ENCODE measurements around the gene SHLD3. TPM values are rescaled to one million over a fixed set of nuclear protein-coding genes. Genes with fewer than 3 reads are reported as not detected.

SHLD3 gene
- total and polyA plus RNA-seq, 8 donors, result 0.51 to 2.3 (median 1.2) TPM

- DNase-seq, result no peak
- no peak for ATAC-seq
- no peak overlapping the region for H3K4me3 ChIP-seq
- TF ChIP-seq CTCF (IDR thresholded peaks at IDR 0.05), result no peak
- no peak overlapping the region for H3K27ac ChIP-seq
- H3K27me3 ChIP-seq, result no peaks in the 10 kb centered on the region
- H3K9me3 ChIP-seq, result no peaks in the 10 kb centered on the region
- 69 to 75% methylated on average over 5 of the region's 5 CpGs for WGBS, 2 donors
- no peaks in the 10 kb centered on the region for H3K36me3 ChIP-seq
- no peaks in the 10 kb centered on the region for H3K4me1 ChIP-seq
- FAIRE-seq, result no peak
- intact Hi-C loops (cut with DNase I), result no loop called here
These were observed 26.3 kb downstream of the SHLD3 start for GRCh38 chr5:65651144-65651543.

DNA sequence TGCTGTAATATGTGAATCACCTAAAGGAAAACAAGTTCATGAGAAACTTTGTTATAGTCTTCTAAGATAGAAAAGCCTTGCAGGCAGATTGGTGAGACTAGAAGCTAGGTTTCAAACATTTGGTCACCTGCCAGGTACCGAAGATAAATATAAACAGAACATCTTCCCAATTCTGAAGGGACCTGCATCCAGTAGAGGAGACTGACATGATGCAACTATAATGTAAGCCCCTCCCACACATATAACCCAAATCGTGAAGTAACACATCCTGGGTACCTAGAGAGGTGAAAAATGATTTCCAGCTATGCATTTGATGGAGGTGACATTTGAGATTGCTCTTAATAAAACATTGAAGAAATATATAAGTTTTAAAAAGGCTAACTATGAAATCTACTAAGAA is 29.9 kb downstream of the SHLD3 start:
- DNase-seq, result no peak
- 83 to 87% methylated on average over 2 of the region's 2 CpGs for WGBS, 2 donors

DNA sequence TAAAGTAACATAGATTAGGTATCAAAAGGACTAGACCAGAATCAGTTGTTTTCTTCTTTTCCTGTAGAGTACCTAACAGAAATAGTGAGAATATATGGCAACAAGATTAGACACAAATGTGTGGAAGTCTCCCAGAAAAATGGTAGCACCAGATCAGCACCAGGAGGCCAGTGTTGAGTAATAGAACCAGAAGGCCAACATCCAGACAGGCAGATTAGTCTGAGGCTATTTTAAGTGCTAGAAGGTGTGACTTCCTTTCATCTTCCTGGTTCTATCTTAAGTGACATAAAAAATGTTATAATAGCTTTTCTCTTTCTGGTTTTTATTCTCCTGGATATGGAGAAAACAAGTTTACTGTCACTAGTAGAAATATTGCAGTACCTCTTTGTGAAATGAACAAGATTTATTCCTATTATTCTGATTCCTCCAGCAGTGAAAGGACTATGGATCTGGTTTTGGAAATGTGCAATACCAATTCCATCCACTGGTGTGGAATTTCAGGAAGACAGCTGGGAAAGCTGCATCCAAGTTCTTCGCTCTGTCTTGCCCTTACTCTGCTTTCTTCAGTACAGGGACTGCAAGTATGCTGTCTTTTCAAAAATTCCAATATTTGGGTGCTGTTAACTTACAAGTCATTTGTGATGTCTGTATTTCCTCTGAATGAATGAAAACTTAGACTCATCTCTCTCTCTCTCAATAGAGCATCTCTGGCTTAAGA is 39.1 kb downstream of the SHLD3 start:
- no peak for FAIRE-seq
- DNase-seq, result no peak
- no peak for ATAC-seq
- H3K9me3 ChIP-seq, result no peaks in the 10 kb centered on the region
- no peak overlapping the region for H3K27ac ChIP-seq
- no peak overlapping the region for H3K4me3 ChIP-seq
- intact Hi-C loops (cut with DNase I), result no loop called here
- no peaks in the 10 kb centered on the region for H3K4me1 ChIP-seq
- WGBS, 2 donors, result 94 to 97% methylated on average over 1 of the region's 1 CpG
- no peaks in the 10 kb centered on the region for H3K27me3 ChIP-seq
- TF ChIP-seq CTCF (IDR thresholded peaks at IDR 0.05), result peak in 2 of 4 donors; percentile 10 to 35
- H3K36me3 ChIP-seq, result peaks cover 0 to 18% (median 0%) of the 10 kb centered on the region in 3 donors

More for the DNA sequence above, 29.9 kb downstream of the SHLD3 start:
- no peak for TF ChIP-seq CTCF (IDR thresholded peaks at IDR 0.05)
- H3K27me3 ChIP-seq, result no peaks in the 10 kb centered on the region
- intact Hi-C loops (cut with DNase I), result no loop called here
- no peak overlapping the region for H3K27ac ChIP-seq
- FAIRE-seq (no peak), ATAC-seq (no peak)
- H3K4me3 ChIP-seq, result no peak overlapping the region
- H3K9me3 ChIP-seq, result no peaks in the 10 kb centered on the region
- no peaks in the 10 kb centered on the region for H3K4me1 ChIP-seq
- no peaks in the 10 kb centered on the region for H3K36me3 ChIP-seq

- no peak overlapping the region for H3K27ac ChIP-seq
- no peak for TF ChIP-seq CTCF (IDR thresholded peaks at IDR 0.05)
- H3K9me3 ChIP-seq, result no peaks in the 10 kb centered on the region
- no peaks in the 10 kb centered on the region for H3K4me1 ChIP-seq
- FAIRE-seq, result no peak
- H3K4me3 ChIP-seq, result no peak overlapping the region
- no peak for ATAC-seq
- peaks cover 0 to 14% (median 0%) of the 10 kb centered on the region in 3 donors for H3K36me3 ChIP-seq
- intact Hi-C loops (cut with DNase I), result no loop called here
- no peaks in the 10 kb centered on the region for H3K27me3 ChIP-seq
- WGBS, 2 donors, result 78 to 99% methylated on average over 6 to 7 of the region's 7 CpGs
- DNase-seq, result no peak
These were observed 43.9 kb downstream of the SHLD3 start for GRCh38 chr5:65668696-65669095.

- no peak for TF ChIP-seq CTCF (IDR thresholded peaks at IDR 0.05)
- FAIRE-seq (no peak), DNase-seq (no peak), ATAC-seq (no peak)
- WGBS, 2 donors, result 76 to 78% methylated on average over 1 of the region's 1 CpG
- H3K4me1 ChIP-seq, result no peaks in the 10 kb centered on the region
- intact Hi-C loops (cut with DNase I), result no loop called here
- H3K36me3 ChIP-seq, result no peaks in the 10 kb centered on the region
- H3K27me3 ChIP-seq, result no peaks in the 10 kb centered on the region
- no peak overlapping the region for H3K27ac ChIP-seq
- H3K4me3 ChIP-seq, result no peak overlapping the region
- H3K9me3 ChIP-seq, result no peaks in the 10 kb centered on the region
These were observed 48.0 kb downstream of the SHLD3 start for GRCh38 chr5:65672796-65673195.
